ENCODE data around the gene PRKAG1.

PRKAG1 gene

GRCh38 chr12:49051373-49051764 is 32.8 kb upstream of the PRKAG1 start:
- TF ChIP-seq EZH2 (IDR thresholded peaks at IDR 0.05; ENCODE audit: borderline replicate concordance, low read length): no peak
- TF ChIP-seq CTCF (IDR thresholded peaks at IDR 0.05; ENCODE audit: low read length): no peak
- peaks cover 16% of the 10 kb centered on the region for H3K79me2 ChIP-seq (ENCODE audit: insufficient read depth, low read length)
- H3K9ac ChIP-seq (ENCODE audit: low read length): no peak overlapping the region
- H3K4me1 ChIP-seq (ENCODE audit: insufficient read depth, low read length, severe bottlenecking): peaks cover 10% of the 10 kb centered on the region
- H4K20me1 ChIP-seq (ENCODE audit: insufficient read depth, low read length): 0 out of 2 replicates have a peak, but pooled peaks cover 2% of the 10 kb centered on the region
- no peak overlapping the region for H3K27ac ChIP-seq (ENCODE audit: low read depth, low read length, poor library complexity, severe bottlenecking)
- H3K36me3 ChIP-seq (ENCODE audit: insufficient read depth, low read length): peaks cover 93% of the 10 kb centered on the region
- H3K9me3 ChIP-seq (ENCODE audit: low read length): no peaks in the 10 kb centered on the region
- H3K9me2 ChIP-seq (ENCODE audit: low read depth, low read length): no peaks in the 10 kb centered on the region
- no peak overlapping the region for H3K4me3 ChIP-seq (ENCODE audit: low read depth, low read length, poor library complexity, severe bottlenecking)
- no peak overlapping the region for H2AFZ ChIP-seq (ENCODE audit: low read length)
- H3K27me3 ChIP-seq (ENCODE audit: insufficient read depth, low read length): no peaks in the 10 kb centered on the region
- no peaks in the 10 kb centered on the region for H3F3A ChIP-seq (ENCODE audit: insufficient read depth, low read length)
- H3K4me2 ChIP-seq (ENCODE audit: low read length): no peak overlapping the region

- H3K27me3 ChIP-seq (ENCODE audit: insufficient read depth, low read length): no peaks in the 10 kb centered on the region
- no peak overlapping the region for H3K4me2 ChIP-seq (ENCODE audit: low read length)
- no peaks in the 10 kb centered on the region for H3K9me3 ChIP-seq (ENCODE audit: low read length)
- H4K20me1 ChIP-seq (ENCODE audit: insufficient read depth, low read length): no peaks in the 10 kb centered on the region
- no peak overlapping the region for H2AFZ ChIP-seq (ENCODE audit: low read length)
- H3K27ac ChIP-seq (ENCODE audit: low read depth, low read length, poor library complexity, severe bottlenecking): no peak overlapping the region
- H3F3A ChIP-seq (ENCODE audit: insufficient read depth, low read length): no peaks in the 10 kb centered on the region
- TF ChIP-seq EZH2 (IDR thresholded peaks at IDR 0.05; ENCODE audit: borderline replicate concordance, low read length) (no peak), CTCF (IDR thresholded peaks at IDR 0.05; ENCODE audit: low read length) (no peak)
- no peak overlapping the region for H3K9ac ChIP-seq (ENCODE audit: low read length)
- H3K4me1 ChIP-seq (ENCODE audit: insufficient read depth, low read length, severe bottlenecking): peaks cover 3% of the 10 kb centered on the region
- H3K9me2 ChIP-seq (ENCODE audit: low read depth, low read length): no peaks in the 10 kb centered on the region
- peaks cover 99% of the 10 kb centered on the region for H3K36me3 ChIP-seq (ENCODE audit: insufficient read depth, low read length)
- no peak overlapping the region for H3K4me3 ChIP-seq (ENCODE audit: low read depth, low read length, poor library complexity, severe bottlenecking)
- peaks cover 10% of the 10 kb centered on the region for H3K79me2 ChIP-seq (ENCODE audit: insufficient read depth, low read length)
Observed at GRCh38 chr12:49050507-49051372, 32.2 kb upstream of the PRKAG1 start.

GRCh38 chr12:49049566-49050224 is 31.1 kb upstream of the PRKAG1 start:
- TF ChIP-seq CTCF (IDR thresholded peaks at IDR 0.05; ENCODE audit: low read length): no peak
- no peak for TF ChIP-seq EZH2 (IDR thresholded peaks at IDR 0.05; ENCODE audit: borderline replicate concordance, low read length)
- no peaks in the 10 kb centered on the region for H3K9me2 ChIP-seq (ENCODE audit: low read depth, low read length)
- H3F3A ChIP-seq (ENCODE audit: insufficient read depth, low read length): no peaks in the 10 kb centered on the region
- H3K4me1 ChIP-seq (ENCODE audit: insufficient read depth, low read length, severe bottlenecking): no peaks in the 10 kb centered on the region
- no peaks in the 10 kb centered on the region for H4K20me1 ChIP-seq (ENCODE audit: insufficient read depth, low read length)
- peaks cover 99% of the 10 kb centered on the region for H3K36me3 ChIP-seq (ENCODE audit: insufficient read depth, low read length)
- no peaks in the 10 kb centered on the region for H3K9me3 ChIP-seq (ENCODE audit: low read length)
- no peaks in the 10 kb centered on the region for H3K27me3 ChIP-seq (ENCODE audit: insufficient read depth, low read length)
- H3K4me3 ChIP-seq (ENCODE audit: low read depth, low read length, poor library complexity, severe bottlenecking): no peak overlapping the region
- H3K4me2 ChIP-seq (ENCODE audit: low read length): no peak overlapping the region
- H3K79me2 ChIP-seq (ENCODE audit: insufficient read depth, low read length): no peaks in the 10 kb centered on the region; the same call in 1 of the 2 replicates
- H2AFZ ChIP-seq (ENCODE audit: low read length): no peak overlapping the region
- no peak overlapping the region for H3K9ac ChIP-seq (ENCODE audit: low read length)
- H3K27ac ChIP-seq (ENCODE audit: low read depth, low read length, poor library complexity, severe bottlenecking): no peak overlapping the region
